Activated CD4-positive, alpha-beta T cell treated with anti-CD3 and anti-CD28 coated beads for 36 hours (primary cell): ENCODE measurements around the gene TYW1. TPM values are rescaled to one million over a fixed set of nuclear protein-coding genes. Genes with fewer than 3 reads are reported as not detected.
"Not testable (repeated sequence)": the region's sequence is repeated elsewhere in the genome, so short reads cannot be mapped to it uniquely, and the experiment has no call there.

Source experiments
- ATAC-seq: fragments of 200-7000 bp; cut with Tn5 transposase; one replicate; pipeline ENCODE4 v1.10.0; 2021; ENCODE audit warnings: mild to moderate bottlenecking, moderate library complexity
- CTCF ChIA-PET: fragments of 350-600 bp; sonication (Branson Sonifier 250); formaldehyde crosslinking; loops from one replicate; lab custom pipeline; 2021; ENCODE audit warnings: antibody characterized with exemption; lab: Charles Lee
- POLR2A ChIA-PET: fragments of 350-600 bp; sonication (Branson Sonifier 250); formaldehyde crosslinking; loops from one replicate; lab custom pipeline; 2021; ENCODE audit warnings: antibody characterized with exemption, inconsistent platforms; lab: Charles Lee
- DNase-seq: peaks from one replicate; pipeline ENCODE4 v3.0.0-alpha.2; 2020
- H3K27ac Mint-ChIP-seq: one replicate; pipeline ENCODE4 v1.8.0; 2021; ENCODE audit warnings: mixed read lengths
- H3K27me3 Mint-ChIP-seq: one replicate; pipeline ENCODE4 v1.8.0; 2021; ENCODE audit warnings: mixed read lengths
- H3K36me3 Mint-ChIP-seq: one replicate; pipeline ENCODE4 v1.8.0; 2021; ENCODE audit warnings: low read depth, mixed read lengths
- H3K4me1 Mint-ChIP-seq: one replicate; pipeline ENCODE4 v1.8.0; 2021; ENCODE audit warnings: mixed read lengths
- H3K4me3 Mint-ChIP-seq: one replicate; pipeline ENCODE4 v1.8.0; 2021; ENCODE audit warnings: mild to moderate bottlenecking, moderate library complexity, mixed read lengths
- H3K9me3 Mint-ChIP-seq: one replicate; pipeline ENCODE4 v1.8.0; 2021; ENCODE audit warnings: low read depth, mixed read lengths
- intact Hi-C, 2 experiments: fragments of 100-400 bp; cut with DNase I in 1 of 2; cut with micrococcal nuclease in 1 of 2; formaldehyde crosslinking; loops; one replicate each; pipeline versions ENCODE4 v1.14.2 to v1.15.1; 2022 to 2024; cut with DNase I, micrococcal nuclease
- total RNA-seq, 2 experiments: library from RNA; stranded (reverse); gene quantifications; one replicate each; pipeline ENCODE4 v1.2.3, GENCODE V29; 2021

Gene TYW1
- total RNA-seq, 2 experiments from 2014 or later: 13.1 to 14.7 TPM

- DNase-seq, H3K4me3 Mint-ChIP-seq, intact Hi-C loops, H3K27me3 Mint-ChIP-seq, POLR2A ChIA-PET, CTCF ChIA-PET: not testable (repeated sequence)
- Mint-ChIP-seq H3K4me1 (peaks cover 30% of the 10 kb centered on the region), H3K27ac (peak overlapping the region; percentile 33), H3K36me3 (peaks cover 44% of the 10 kb centered on the region), H3K9me3 (peaks cover 11% of the 10 kb centered on the region)
- ATAC-seq: peak; percentile 78
Observed at GRCh38 chr7:67100038-67100437, 103.4 kb downstream of the TYW1 start.

DNA sequence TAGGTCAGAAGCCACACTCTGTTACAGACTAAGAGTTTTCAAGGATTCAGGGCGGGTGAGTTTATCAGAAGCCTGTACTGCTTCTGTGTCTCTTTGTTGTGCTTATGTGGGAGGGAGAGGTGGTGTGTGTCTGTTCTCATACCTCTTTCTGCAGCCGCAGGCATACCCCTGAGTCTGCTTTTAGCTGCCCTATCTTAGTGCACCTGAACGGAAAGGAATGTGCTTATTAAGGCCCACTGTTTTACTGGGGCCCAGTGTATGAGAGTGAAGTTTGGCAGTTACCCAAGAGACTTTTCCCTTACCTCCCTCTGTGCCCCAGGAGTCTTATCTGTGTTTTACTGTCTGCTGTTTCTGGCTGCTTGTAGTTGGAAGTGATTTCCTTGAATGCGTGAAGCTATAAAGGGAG lies 104.3 kb downstream of the TYW1 start:
- ATAC-seq (no peak), DNase-seq (no peak)
- peaks cover 36% of the 10 kb centered on the region for H3K4me1 Mint-ChIP-seq
- H3K36me3 Mint-ChIP-seq: peaks cover 45% of the 10 kb centered on the region
- H3K27ac Mint-ChIP-seq: no peak overlapping the region
- ChIA-PET CTCF (no interaction called here), POLR2A (no interaction called here)
- no peaks in the 10 kb centered on the region for H3K27me3 Mint-ChIP-seq
- intact Hi-C loops: no loop called here
- no peak overlapping the region for H3K4me3 Mint-ChIP-seq
- peaks cover 11% of the 10 kb centered on the region for H3K9me3 Mint-ChIP-seq

DNA sequence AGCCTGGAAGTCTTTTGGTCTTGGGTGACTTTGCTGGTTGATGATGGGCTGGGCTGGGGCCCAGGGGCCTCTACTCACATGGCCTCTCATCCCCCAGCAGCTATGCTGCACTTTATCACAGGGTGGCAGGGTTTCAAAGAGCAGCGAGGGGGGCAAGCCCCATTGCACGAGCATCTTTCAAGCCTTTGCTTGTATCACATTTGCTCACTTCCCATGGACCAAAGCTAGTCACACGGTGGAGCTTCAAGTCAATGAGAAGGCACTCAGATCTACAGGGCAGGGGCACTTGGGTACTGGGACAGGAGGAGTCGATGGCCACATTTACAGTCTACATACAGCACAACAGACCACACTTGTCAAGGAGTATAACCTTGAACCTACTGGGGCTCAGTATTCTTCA lies 108.3 kb downstream of the TYW1 start:
- POLR2A ChIA-PET, H3K4me3 Mint-ChIP-seq, H3K27me3 Mint-ChIP-seq, CTCF ChIA-PET, intact Hi-C loops: not testable (repeated sequence)
- Mint-ChIP-seq H3K4me1 (peaks cover 33% of the 10 kb centered on the region), H3K9me3 (peaks cover 11% of the 10 kb centered on the region), H3K27ac (peak overlapping the region; percentile 40), H3K36me3 (peaks cover 39% of the 10 kb centered on the region)
- ATAC-seq (peak; percentile 53), DNase-seq (peak; percentile 9)

DNA sequence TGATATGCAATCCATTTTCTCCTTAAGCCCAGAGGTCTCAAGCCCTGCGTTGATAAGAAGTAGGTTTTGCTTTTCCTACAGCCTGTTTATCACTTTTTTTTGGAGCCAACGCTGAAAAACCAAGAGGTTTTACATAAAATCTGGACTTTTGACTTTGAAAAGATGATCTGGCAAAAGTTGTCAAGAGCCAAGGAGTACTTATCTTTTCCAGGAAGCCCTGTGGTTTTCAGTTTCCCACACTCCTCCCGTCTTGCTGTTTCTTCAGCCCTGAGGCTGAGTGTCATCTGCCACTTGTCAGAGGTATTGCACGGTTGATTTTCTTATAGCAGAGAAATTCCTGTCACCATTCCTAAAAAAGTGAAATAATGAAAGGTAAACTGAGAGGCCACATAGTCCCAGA lies 108.7 kb downstream of the TYW1 start:
- ATAC-seq (no peak), DNase-seq (peak; percentile 29)
- Mint-ChIP-seq H3K9me3 (peaks cover 8% of the 10 kb centered on the region), H3K4me1 (peaks cover 29% of the 10 kb centered on the region), H3K36me3 (peaks cover 36% of the 10 kb centered on the region), H3K27ac (peak overlapping the region; percentile 40), H3K4me3 (no peak overlapping the region), H3K27me3 (no peaks in the 10 kb centered on the region)
- POLR2A ChIA-PET: no interaction called here
- CTCF ChIA-PET: no interaction called here
- intact Hi-C loops: no loop called here

DNA sequence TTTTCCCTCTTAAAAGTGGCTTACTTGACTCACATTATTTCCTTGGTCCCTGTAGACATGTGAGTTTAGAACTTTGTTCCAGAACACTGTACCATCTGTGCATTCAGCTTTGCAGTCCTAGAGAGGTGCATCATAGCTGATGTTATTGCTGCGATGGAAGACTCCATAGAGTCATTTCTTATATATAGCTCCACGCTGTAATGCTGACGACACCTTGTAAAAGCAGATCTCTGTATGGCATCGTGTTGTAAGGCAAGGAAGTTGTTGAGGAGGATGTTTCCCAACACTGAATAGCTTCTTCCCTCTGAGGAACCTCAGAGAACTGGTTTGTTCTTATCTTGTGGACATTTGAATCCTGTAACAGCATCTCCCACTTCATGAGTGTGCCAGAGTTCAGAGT lies 109.6 kb downstream of the TYW1 start:
- H3K9me3 Mint-ChIP-seq, DNase-seq, H3K27me3 Mint-ChIP-seq, ATAC-seq, CTCF ChIA-PET, POLR2A ChIA-PET, intact Hi-C loops, H3K4me3 Mint-ChIP-seq, H3K27ac Mint-ChIP-seq: not testable (repeated sequence)
- Mint-ChIP-seq H3K4me1 (peaks cover 26% of the 10 kb centered on the region), H3K36me3 (peaks cover 32% of the 10 kb centered on the region)

GRCh38 chr7:67111342-67111741 lies 114.7 kb downstream of the TYW1 start:
- H3K27me3 Mint-ChIP-seq, intact Hi-C loops, ATAC-seq, DNase-seq, H3K9me3 Mint-ChIP-seq, H3K27ac Mint-ChIP-seq, POLR2A ChIA-PET, H3K4me1 Mint-ChIP-seq, CTCF ChIA-PET, H3K4me3 Mint-ChIP-seq: not testable (repeated sequence)
- peaks cover 11% of the 10 kb centered on the region for H3K36me3 Mint-ChIP-seq

- ATAC-seq, H3K27ac Mint-ChIP-seq, intact Hi-C loops, H3K4me3 Mint-ChIP-seq, DNase-seq, H3K27me3 Mint-ChIP-seq, H3K4me1 Mint-ChIP-seq, POLR2A ChIA-PET, H3K9me3 Mint-ChIP-seq: not testable (repeated sequence)
- H3K36me3 Mint-ChIP-seq: peaks cover 11% of the 10 kb centered on the region
- CTCF ChIA-PET: interaction anchor here (0.7 kb wide), 1 partner anchor 660 kb away, joined by 3 read pairs; no protein-coding TSS in a partner anchor
Observed at GRCh38 chr7:67114483-67115246, 118.0 kb downstream of the TYW1 start.

DNA sequence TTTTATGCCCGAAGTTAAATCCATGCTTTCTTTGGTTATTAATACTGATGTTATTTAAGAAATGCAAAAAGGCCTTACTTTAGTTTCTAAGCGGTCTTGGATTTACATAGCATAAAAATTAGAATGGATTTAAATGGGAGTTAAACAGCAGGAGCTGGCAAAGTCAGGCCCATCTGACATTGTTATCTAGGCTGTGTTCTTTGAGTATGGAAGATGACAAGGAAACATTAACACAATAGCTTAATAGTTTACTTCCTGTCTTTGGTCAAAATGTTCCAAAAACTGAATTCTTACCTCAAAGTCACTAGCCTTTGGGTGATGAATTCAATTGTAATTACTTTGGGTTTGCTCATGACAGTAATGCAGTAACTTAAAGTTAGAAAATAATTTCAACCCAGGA lies 123.9 kb downstream of the TYW1 start:
- DNase-seq, POLR2A ChIA-PET, intact Hi-C loops, H3K27me3 Mint-ChIP-seq, ATAC-seq, H3K4me3 Mint-ChIP-seq, CTCF ChIA-PET, H3K9me3 Mint-ChIP-seq, H3K4me1 Mint-ChIP-seq, H3K27ac Mint-ChIP-seq: not testable (repeated sequence)
- peaks cover 15% of the 10 kb centered on the region for H3K36me3 Mint-ChIP-seq

GRCh38 chr7:67128257-67128656 lies 131.6 kb downstream of the TYW1 start:
- POLR2A ChIA-PET, DNase-seq, CTCF ChIA-PET, H3K9me3 Mint-ChIP-seq, H3K27me3 Mint-ChIP-seq, ATAC-seq, intact Hi-C loops: not testable (repeated sequence)
- Mint-ChIP-seq H3K4me1 (peaks cover 33% of the 10 kb centered on the region), H3K36me3 (peaks cover 21% of the 10 kb centered on the region), H3K4me3 (peak overlapping the region; percentile 68), H3K27ac (peak overlapping the region; percentile 98)

GRCh38 chr7:67130766-67131165 lies 134.1 kb downstream of the TYW1 start:
- Mint-ChIP-seq H3K4me1 (peaks cover 44% of the 10 kb centered on the region), H3K36me3 (peaks cover 16% of the 10 kb centered on the region)
- CTCF ChIA-PET, H3K9me3 Mint-ChIP-seq, DNase-seq, H3K27me3 Mint-ChIP-seq, POLR2A ChIA-PET, ATAC-seq, H3K4me3 Mint-ChIP-seq, H3K27ac Mint-ChIP-seq: not testable (repeated sequence)
- intact Hi-C loops: loop anchor here in 1 of 2 experiments (10.0 kb wide), 1 partner anchor 246 kb away; no protein-coding TSS in a partner anchor

DNA sequence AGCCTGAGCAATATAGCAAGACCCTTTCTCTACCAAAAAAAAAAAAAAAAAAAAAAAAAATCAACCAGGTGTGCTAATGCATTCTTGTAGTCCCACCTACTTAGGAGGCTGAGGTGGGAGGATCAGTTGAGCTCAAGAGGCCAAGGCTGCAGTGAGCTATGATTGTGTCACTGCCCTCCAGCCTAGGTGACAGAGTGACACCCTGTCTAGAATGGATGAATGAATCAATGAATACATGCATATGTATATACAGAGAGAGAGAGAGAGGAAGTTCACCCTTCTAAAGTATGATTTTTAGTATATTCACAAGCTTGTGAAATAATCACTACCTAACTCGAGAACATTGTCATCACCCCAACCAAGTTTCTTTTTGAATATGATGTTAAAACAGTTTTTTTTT lies 138.3 kb downstream of the TYW1 start:
- H3K4me3 Mint-ChIP-seq, H3K9me3 Mint-ChIP-seq, H3K27me3 Mint-ChIP-seq, CTCF ChIA-PET, H3K36me3 Mint-ChIP-seq, H3K27ac Mint-ChIP-seq, POLR2A ChIA-PET: not testable (repeated sequence)
- peaks cover 26% of the 10 kb centered on the region for H3K4me1 Mint-ChIP-seq
- ATAC-seq: peak; percentile 99
- peak; percentile 78 for DNase-seq
- intact Hi-C loops: loop anchor here in 1 of 2 experiments (1.0 to 10.0 kb wide), 2 partner anchors 167 to 250 kb away; no protein-coding TSS in a partner anchor
